HepG2 (cell line): ENCODE measurements around the gene PSMC3IP. TPM values are rescaled to one million over a fixed set of nuclear protein-coding genes. Genes with fewer than 3 reads are reported as not detected.
A peak's percentile ranks its signal among the peaks of the same experiment; 100 is the strongest.

Experiments
- AKAP8 ChIP-seq: sonication (generic); formaldehyde crosslinking; IDR thresholded peaks from 2 replicates; pipeline ENCODE4 v1.5.1; 2020; ENCODE audit warnings: mild to moderate bottlenecking, missing genetic modification reagents
- ATF4 ChIP-seq, 2 experiments: fragments of 450-650 bp in 1 of 2; sonication (generic) in 1 of 2; formaldehyde crosslinking; IDR thresholded peaks; 2 replicates each; pipeline versions ENCODE4 v1.5.0 to v1.8.0; 2020 to 2022; ENCODE audit warnings: mild to moderate bottlenecking in 1 of 2, missing genetic modification reagents in 1 of 2
- CEBPG ChIP-seq: IDR thresholded peaks from 2 replicates; pipeline ENCODE4 v1.6.1; 2016
- CREB3 ChIP-seq: sonication (generic); formaldehyde crosslinking; IDR thresholded peaks from 2 replicates; pipeline ENCODE4 v1.5.0; 2020; ENCODE audit warnings: missing genetic modification reagents
- DPF2 ChIP-seq: sonication (generic); formaldehyde crosslinking; IDR thresholded peaks from 2 replicates; pipeline ENCODE4 v1.4.0; 2020; ENCODE audit warnings: mild to moderate bottlenecking, low read depth, missing genetic modification reagents, borderline replicate concordance
- GMEB1 ChIP-seq: sonication (generic); formaldehyde crosslinking; IDR thresholded peaks from 2 replicates; pipeline ENCODE4 v1.5.1; 2020; ENCODE audit warnings: missing genetic modification reagents, mild to moderate bottlenecking, borderline replicate concordance
- HOXA9 ChIP-seq: sonication (generic); formaldehyde crosslinking; IDR thresholded peaks from 2 replicates; pipeline ENCODE4 v1.8.1; 2022; ENCODE audit warnings: missing genetic modification reagents, mild to moderate bottlenecking, moderate library complexity, borderline replicate concordance
- JARID2 ChIP-seq: sonication (generic); formaldehyde crosslinking; IDR thresholded peaks from 2 replicates; pipeline ENCODE4 v1.8.1; 2023; ENCODE audit warnings: missing genetic modification reagents, inconsistent platforms; ENCODE audit not compliant: insufficient replicate concordance
- MLLT10 ChIP-seq: sonication (generic); formaldehyde crosslinking; IDR thresholded peaks from 2 replicates; pipeline ENCODE4 v1.4.0; 2020; ENCODE audit warnings: missing genetic modification reagents
- PRDM4 ChIP-seq: sonication (generic); formaldehyde crosslinking; IDR thresholded peaks from 2 replicates; pipeline ENCODE4 v1.9.0; 2021; ENCODE audit warnings: missing genetic modification reagents, borderline replicate concordance
- RARA ChIP-seq: IDR thresholded peaks from 2 replicates; pipeline ENCODE4 v1.6.1; 2016; ENCODE audit warnings: missing genetic modification reagents, missing compliant biosample characterization
- RCOR2 ChIP-seq: IDR thresholded peaks from 2 replicates; pipeline ENCODE4 v1.6.1; 2016; ENCODE audit warnings: missing biosample characterization, missing genetic modification reagents
- REPIN1 ChIP-seq: sonication (generic); formaldehyde crosslinking; IDR thresholded peaks from 2 replicates; pipeline ENCODE4 v1.8.0; 2022; ENCODE audit warnings: missing genetic modification reagents, low read depth, mild to moderate bottlenecking, borderline replicate concordance
- RXRA ChIP-seq: sonication (generic); formaldehyde crosslinking; IDR thresholded peaks from 2 replicates; pipeline ENCODE4 v1.5.1; 2020; ENCODE audit warnings: missing genetic modification reagents
- SP1 ChIP-seq, 2 experiments: fragments of 450-650 bp in 1 of 2; sonication (generic) in 1 of 2; formaldehyde crosslinking in 1 of 2; IDR thresholded peaks; 2 replicates each; pipeline versions ENCODE4 v1.4.0 to v1.6.1; 2016 to 2020; ENCODE audit warnings: missing genetic modification reagents in 1 of 2
- U2AF2 ChIP-seq: fragments of 200-400 bp; formaldehyde crosslinking; IDR thresholded peaks from 2 replicates; pipeline ENCODE4 v1.6.1; 2017; ENCODE audit warnings: low read depth, mild to moderate bottlenecking, low read length
- ZC3H13 ChIP-seq: sonication (generic); formaldehyde crosslinking; IDR thresholded peaks from 2 replicates; pipeline ENCODE4 v1.8.1; 2023; ENCODE audit warnings: mild to moderate bottlenecking, missing genetic modification reagents, moderate library complexity
- ZNF281 ChIP-seq: sonication (generic); formaldehyde crosslinking; IDR thresholded peaks from 2 replicates; pipeline ENCODE4 v1.4.0; 2020; ENCODE audit warnings: missing genetic modification reagents, borderline replicate concordance
- ZNF670 ChIP-seq: sonication (generic); formaldehyde crosslinking; IDR thresholded peaks from 2 replicates; pipeline ENCODE4 v1.8.0; 2022; ENCODE audit warnings: mild to moderate bottlenecking, missing genetic modification reagents, borderline replicate concordance
- polyA plus RNA-seq, 8 experiments: library from polyadenylated mRNA; depleted of rRNA in 3 of 8; stranded (reverse) in 7 of 8; unstranded in 1 of 8; fragments of >200 nt; fragmentation: Illumina TruSeq in 4 of 8; extraction: Trizol in 4 of 8; gene quantifications; 2 replicates each; pipeline versions ENCODE4 v1.2.1 to v1.2.3, GENCODE V29; 2011 to 2016; ENCODE audit warnings: low read depth in 4 of 8, missing spikeins in 1 of 8, mixed read lengths in 1 of 8; ENCODE audit not compliant: insufficient read depth in 1 of 8
- total RNA-seq, 5 experiments: library from RNA; depleted of rRNA; stranded (reverse); fragments of >200 nt; fragmentation: Illumina TruSeq; extraction: Trizol; gene quantifications; 2 replicates each; pipeline ENCODE4 v1.2.3, GENCODE V29; 2016; ENCODE audit warnings: low read depth in 1 of 5

Gene PSMC3IP
- total and polyA plus RNA-seq, 2 of the 13 experiments (the other 11 are each of a cell fraction or from before 2014, with no cell fraction given), result 6.5 to 22.4 TPM

GRCh38 chr17:42531455-42532354 lies 45.8 kb downstream of the PSMC3IP start (continued):
- TF ChIP-seq CREB3 (CRISPR knock-in tag) (0 out of 2 replicates have a peak, but pooled peaks have one; percentile 59), ZC3H13 (CRISPR knock-in tag) (0 out of 2 replicates have a peak, but pooled peaks have one; percentile 60), AKAP8 (CRISPR knock-in tag) (no peak), ZNF281 (CRISPR knock-in tag) (no peak), DPF2 (CRISPR knock-in tag) (no peak), ZNF670 (CRISPR knock-in tag) (no peak), CEBPG (CRISPR knock-in tag) (no peak), MLLT10 (CRISPR knock-in tag) (no peak), GMEB1 (no peak), RXRA (CRISPR knock-in tag) (peak; percentile 88), U2AF2 (no peak), RCOR2 (CRISPR knock-in tag) (peak; percentile 48; the same call in 1 of the 2 replicates), RARA (CRISPR knock-in tag) (peak; percentile 85), ATF4 (CRISPR knock-in tag; IDR thresholded peaks at IDR 0.05) (no peak), SP1 (IDR thresholded peaks at IDR 0.05) (no peak), SP1 (CRISPR knock-in tag; IDR thresholded peaks at IDR 0.05) (0 out of 2 replicates have a peak, but pooled peaks have one; percentile 4), JARID2 (CRISPR knock-in tag) (no peak), HOXA9 (CRISPR knock-in tag) (no peak), REPIN1 (peak; percentile 16; the same call in 1 of the 2 replicates), PRDM4 (CRISPR knock-in tag) (no peak)
